GM19452 (cell line): ENCODE measurements around the gene SH3BP5L.

ENCODE experiments used
- ATAC-seq: cut with Tn5 transposase; IDR thresholded peaks from one replicate; pipeline ENCODE4 v1.9.1; 2021; ENCODE audit not compliant: unreplicated experiment

Gene SH3BP5L

DNA sequence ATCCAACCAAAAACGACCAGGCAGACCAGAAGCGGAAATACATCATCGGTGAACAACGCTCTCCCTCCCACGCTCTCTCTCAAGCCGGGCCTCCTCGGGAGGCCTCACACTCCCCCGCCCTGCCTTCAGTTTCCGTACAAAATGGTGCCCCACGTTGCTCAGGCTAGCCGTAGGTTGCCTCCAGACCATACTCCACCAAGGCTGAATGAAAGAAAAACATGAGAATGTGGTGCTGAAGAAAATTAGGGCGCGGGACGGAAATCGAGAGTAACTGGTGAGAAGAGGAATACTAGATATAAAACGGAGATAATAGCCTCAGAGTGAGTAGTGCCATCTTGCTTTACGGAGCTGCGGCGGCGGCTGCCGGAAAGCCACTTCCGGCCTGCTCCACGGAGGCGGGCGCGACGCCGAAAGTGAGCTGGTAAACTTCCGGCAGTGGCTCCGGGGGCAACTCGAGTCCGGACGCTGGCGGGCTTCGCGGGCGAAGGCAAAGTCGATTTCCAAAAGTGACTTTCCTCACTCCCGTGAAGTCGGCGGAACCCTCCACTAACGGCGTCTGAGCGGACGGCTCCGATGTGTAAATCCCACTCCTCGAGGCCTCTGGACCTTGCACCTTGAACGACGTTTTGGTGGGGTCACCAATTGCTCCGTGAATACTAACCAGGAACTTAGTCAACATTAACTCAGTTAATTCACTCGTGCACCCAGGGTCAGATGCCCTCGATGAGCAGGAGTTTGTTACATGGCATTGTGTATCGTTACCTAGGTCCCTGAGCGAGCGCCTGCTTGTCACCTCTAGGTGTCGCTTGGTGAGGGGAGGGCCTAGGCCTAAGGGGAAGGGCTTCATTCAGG, at the start of gene SH3BP5L:
Gene SH3BP5L, minus strand, starts transcription at position 7 of the 852 bp plus-strand sequence. CDS start 980 bp downstream, outside the sequence.
- peak; percentile 91 for ATAC-seq

DNA sequence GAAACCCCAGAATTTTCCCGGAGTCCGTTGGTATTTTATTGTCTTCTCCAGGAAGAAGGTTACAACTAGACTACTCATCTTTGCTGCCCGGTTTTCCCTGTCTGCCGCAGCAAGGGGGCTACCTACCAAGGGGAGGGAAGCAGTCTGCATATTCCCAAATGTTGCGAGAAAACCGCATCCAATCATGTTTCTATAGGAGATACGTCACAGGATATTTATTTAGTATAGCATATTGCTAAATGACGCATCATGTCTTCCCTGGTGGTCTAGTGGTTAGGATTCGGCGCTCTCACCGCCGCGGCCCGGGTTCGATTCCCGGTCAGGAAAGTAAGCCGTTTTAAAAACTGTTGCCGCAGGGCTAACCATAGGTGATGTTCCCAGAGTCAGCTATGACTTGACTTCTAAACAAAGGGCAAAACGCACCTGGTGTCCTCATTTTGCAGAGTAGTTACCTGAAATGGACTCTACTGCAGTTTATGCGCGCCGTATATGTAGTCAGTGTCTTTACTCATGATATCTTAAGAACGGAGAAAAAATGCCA, 48.3 kb upstream of the SH3BP5L start:
- peak; percentile 55 for ATAC-seq

DNA sequence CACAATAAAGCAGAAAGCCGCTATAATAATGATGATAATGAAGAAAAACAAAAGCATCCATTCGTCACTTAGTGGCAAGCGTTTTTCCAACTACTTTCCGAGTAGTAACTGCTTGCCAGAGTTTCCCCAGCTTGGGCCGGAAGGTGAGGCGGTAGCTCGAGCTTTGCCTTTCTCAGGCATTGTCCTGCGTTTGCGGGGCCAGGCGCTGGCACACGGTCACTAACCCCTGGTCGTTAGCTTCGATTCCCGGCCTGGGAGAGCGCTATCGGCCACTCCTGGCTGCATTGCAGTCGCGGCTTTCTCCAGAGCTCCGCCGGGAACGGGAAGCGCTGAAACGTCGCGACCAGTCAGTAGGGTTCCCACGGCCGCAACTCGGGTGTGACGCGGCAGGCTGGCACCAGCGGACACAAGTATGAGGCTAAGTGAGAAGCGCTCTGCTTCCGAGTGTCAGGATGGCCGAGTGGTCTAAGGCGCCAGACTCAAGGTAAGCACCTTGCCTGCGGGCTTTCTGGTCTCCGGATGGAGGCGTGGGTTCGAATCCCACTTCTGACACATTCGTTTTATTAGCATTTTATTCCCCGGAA, 47.8 kb upstream of the SH3BP5L start:
- peak; percentile 80 for ATAC-seq

DNA sequence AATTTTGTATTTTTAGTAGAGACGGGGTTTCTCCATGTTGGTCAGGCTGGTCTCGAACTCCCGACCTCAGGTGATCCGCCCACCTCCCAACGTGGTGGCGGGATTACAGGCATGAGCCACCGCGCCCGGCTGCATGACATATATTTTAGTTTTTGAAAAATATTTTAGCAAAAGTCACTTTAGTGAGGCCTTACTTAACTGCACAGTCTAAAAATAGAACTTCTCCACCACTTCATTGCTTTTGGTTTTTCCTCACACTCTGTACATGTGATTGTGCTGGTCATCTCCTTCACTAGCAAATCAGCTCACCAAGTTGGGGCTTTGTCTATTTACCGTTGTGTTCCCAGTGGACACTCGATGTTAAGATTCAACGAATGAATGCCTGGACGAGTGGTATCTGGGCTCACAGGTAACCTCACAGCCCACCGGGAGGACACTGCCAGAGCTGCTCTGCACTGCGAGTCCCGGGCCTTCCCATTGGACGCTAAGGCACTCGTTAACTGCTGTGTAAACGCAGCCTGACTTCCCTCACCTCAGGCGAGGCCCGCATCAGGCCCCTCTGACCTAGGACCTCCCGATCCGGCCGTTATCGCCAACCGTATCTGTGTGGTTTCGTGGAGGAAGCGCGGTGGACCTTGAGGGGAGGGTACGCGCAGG, 47.2 kb upstream of the SH3BP5L start:
- ATAC-seq = peak; percentile 40

DNA sequence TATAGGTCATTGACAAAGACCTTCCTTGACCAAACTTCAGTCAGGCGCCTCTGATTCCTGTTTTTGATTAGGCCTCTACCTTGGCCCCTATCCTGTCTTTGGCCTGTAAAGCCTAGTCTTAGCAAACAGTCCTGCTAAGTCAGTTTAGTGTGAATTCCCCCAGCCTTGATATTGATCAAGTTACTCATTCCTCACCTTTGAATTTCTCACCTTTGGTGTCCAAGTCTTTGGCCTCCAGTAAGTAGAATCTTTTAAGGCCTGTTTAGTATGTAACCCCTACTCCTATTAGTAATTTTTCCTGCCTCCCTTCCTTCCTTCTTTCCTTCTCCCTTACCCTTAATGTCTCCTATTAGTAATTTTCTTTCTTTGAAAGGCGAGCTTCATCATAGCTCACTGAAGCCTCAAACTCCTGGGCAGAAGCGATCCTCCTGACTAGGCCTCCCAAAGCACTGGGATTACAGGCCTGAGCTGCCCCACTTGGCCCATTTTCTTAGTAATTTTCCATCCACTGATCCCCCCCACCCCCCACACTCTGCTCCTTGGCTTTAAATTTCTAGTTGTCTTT, 46.2 kb upstream of the SH3BP5L start:
- no peak for ATAC-seq

DNA sequence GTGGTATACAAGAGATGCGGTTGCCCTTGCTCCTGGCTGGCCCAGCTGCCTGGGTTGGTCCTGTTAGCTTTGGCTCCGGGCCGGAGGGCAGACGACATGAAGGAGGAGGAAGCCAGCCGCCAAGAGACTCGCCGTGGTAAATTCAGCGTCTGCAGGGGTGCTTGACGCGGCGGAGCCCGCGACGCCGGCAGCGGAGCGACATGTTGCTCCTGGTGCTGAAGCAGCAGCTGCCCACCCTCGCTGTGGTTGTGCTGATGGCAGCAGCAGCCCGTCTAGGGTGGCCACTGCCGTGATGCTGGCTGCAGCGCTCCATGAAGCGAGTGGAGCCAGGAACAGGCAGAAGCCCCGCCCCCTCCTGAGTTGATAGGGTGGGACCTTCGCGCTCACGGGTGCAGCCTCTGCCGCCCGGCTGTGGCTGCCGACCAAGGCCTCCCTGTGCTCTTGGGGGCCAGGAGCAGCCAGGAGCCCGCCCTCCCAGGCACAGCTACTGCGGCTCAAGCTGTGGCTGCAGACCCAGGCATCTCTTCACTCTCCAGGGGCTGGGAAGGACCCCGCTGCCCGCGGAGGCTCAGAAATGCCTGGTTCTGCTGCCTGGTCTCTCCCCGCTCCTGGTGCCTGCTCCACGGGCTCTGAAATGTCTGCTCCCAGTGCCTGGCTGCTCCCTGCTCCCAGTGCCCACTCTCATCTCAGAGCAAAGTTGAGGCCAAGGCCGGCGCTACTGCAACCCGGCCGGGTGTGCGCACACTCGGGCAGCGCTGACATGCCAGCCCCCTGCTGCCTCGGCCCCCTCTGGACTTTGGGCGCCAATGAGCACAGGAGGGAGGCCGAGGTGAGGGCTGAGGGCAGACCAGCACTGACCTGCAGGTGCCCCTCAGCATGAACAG, 37.5 kb upstream of the SH3BP5L start:
- ATAC-seq = peak; percentile 60

DNA sequence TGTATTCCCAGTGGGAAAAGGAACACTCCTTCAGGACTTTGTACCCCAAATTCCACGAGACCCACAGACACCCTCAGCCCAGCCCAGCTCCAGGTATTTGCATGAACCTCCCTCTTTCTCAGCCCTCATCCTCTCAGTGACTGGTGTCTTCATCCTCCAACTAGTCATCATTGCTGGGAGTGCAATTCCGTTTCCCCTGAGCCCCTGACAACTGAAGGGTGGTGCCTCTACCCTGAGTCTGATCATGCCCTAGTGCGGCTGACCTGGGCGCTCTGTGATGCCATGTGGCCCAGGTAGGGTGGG, 36.9 kb upstream of the SH3BP5L start:
- peak; percentile 5 for ATAC-seq

DNA sequence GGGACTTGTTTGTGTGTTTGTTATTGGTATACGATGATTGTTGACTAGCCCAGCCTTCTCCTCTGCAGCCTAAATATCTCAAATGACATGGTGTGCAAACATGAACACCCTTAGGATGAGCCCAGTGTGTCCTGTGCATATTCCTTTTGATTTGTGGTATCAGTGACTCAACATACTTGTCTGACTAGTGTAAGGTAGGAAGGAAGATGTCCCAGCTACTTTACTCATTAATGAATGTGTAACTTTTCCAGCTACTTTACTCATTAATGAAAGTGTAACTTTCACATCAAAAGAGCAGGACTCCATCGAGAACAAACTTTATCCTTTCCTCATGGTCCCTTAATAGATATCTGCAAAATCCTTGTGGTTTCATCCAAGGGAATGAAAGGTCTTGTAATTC, 35.9 kb upstream of the SH3BP5L start:
- ATAC-seq = no peak

DNA sequence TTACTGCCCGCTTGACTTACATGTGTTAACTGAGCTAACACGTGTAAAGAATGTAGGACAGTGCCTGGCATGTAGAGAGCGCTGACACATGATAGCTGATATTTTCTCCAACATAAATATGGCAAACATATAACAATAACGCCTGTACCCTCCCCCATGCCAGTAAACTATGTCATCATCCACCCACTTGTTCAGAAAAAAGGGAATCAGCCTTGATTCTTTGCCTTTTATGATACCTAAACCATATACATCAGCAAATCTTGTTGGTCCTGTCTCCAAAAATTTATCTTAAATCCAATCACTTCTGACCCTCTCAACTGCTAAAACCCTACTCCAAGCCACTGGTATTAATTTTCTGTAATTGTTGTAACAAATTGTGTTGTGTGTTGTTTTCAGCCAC, 34.3 kb upstream of the SH3BP5L start:
- ATAC-seq = no peak

DNA sequence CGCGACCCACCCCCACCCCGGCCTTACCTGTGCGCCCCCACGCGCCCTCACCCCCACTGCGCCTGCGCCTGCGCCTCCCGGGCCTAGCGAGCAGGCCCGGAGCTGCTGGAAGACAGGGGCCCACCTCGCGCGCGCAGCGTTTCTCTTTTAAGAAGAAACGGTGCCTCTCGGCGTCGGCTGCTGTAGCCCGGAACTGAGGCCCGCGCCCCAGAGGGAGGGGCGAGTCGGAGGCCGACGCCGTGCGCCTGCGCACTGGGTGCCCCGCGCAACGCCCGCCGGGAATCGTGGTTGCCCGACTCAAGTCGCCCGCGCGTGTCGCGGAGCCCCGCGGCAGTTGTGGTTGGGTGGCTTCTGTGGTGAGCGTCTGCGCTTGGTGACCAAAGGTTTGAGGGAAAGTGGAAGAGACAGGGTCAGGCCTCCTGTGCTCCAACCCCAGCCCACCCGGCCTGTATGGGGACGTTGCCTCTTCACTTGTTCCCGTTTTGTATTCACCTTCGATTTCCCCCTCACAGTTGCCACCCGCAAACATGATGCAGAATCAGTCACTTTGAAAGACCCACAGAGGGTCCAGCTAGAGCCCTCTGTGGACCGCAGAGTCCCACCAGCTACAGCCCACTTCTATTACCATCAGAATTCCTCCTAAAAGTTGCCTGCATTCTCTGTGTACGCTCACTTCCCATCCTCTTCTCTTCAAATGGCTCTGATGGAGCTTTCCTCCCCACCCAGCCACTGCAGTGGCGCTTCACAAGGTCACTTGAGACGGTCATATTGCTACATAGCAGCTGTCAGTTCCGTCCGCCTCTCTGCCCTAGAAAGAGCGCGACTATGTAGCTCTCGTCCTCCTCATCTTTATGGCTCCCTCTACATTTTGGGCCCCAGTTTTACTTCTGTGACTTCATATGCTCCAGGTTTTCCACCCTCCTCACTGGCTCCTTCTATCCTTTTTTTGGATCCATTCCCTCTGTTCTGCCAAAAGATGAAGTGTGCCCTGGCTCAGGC, 33.5 kb upstream of the SH3BP5L start, which contains the start of gene ZNF692:
Gene ZNF692, minus strand, starts transcription at position 195 of the 999 bp plus-strand sequence. CDS start 776 bp downstream, outside the sequence.
- ATAC-seq = peak; percentile 77

DNA sequence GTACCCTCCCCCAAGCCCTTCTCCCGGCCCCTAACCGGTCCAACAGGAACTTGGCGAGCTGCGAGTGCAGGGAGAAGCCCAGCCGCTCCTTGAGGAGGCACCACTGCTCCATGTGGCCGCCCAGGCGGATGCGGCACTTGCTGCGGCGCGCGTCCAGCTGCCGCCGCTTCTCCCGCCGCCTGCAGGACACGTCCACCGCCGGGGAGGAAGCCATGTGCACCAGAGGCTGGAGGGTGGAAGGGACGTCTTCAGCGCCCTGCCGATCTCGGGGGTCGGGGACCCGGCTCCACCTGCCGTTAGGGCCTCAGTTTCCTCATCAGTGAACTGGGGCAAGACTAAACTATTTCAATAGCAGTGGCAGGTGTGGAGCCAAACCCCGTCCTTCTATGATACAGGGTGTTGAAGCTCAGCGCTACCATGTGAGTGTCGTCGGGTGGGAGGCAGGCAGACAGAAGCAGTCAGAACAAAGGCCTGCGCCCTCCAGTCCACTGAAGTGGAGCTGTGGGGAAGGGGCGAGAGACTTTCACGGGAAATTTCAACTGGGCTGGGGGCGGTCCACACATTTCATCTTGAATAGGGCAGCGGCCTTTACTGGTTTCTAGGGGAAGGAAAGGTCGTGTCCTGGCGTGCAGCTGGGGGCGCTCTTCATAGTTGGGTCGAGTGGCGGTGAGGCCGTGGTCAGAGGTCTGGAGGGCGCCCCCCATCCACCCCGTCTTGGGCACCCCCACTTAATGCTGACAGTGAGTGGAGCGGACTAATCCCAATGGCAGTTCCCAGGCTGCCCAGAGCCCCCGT, 32.6 kb upstream of the SH3BP5L start:
- ATAC-seq = peak; percentile 34

DNA sequence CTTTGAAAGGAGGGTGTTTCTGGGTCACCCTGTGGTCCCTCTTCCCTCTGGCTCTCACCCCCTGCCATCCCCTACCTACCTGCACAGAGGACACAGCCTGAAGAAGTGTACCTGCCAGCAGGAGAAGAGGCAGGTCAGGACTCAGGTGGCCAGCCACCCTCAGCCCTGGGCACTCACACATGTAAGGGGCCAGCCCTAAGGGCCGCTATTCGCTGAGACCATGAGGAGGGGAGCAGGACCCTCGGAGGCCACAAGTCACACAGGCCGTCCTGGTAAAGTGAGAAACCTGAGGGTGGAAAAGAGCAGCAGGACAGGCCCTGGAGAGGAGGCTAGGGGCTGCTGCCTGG, 32.0 kb upstream of the SH3BP5L start:
- ATAC-seq = no peak

DNA sequence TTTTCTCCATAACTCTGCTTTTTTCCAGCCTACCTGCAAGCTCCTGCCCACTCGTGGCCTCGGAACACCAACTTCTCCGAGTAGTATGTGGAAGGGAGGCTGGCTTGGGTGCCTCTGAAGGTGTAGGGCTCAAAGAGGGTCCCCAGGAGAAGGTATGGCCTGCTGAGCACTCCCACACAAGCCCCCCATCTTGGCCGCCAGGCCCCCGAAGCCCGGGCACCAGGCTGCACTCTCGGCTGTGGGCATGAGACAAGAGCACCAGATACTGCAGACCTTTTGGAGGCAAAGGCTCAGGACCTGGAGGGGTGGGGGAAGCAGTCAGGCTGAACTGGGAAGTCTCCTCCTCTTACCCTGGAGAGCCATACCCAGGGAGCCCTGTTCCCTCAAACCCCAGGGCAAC, 31.5 kb upstream of the SH3BP5L start:
- ATAC-seq = no peak

DNA sequence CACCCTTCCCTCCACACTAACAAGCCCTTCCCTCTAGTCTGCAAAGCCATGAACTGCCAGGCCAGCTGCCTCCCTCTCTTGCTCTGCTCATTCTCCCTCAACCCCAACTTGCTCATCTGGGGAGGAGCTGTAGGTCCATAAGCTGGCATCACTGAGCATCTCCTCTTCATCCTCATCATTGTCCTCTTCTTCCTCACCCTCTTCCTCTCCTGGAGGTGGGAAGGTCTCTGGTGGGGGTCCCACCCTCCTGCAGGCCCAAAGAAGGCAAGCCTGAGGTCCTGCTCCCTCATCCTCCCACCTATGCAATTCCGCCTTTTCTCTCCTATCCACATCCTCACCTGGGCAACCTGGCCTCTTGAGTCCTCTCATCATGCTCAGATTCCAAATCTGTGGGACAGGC, 30.5 kb upstream of the SH3BP5L start:
- no peak for ATAC-seq

DNA sequence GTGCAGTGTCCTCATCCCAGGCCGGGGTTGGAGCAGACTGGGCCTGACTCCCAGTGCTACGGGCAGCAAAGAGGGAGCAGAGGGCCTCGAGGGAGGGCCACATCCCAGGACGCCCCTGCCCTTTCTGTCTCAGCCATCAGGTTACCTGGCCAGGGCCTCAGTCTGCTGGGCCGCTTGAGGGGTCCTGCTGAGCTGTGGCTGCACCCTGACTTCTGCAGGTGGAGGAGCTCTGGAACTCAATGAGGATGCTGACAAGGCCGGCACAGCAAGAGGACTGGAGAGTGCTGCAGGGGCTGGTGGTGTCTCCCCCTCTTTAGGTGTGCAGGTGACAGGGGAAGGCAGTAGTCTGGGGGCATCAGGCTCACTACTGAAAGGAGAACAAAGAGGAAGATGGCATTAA, 29.9 kb upstream of the SH3BP5L start:
- no peak for ATAC-seq

DNA sequence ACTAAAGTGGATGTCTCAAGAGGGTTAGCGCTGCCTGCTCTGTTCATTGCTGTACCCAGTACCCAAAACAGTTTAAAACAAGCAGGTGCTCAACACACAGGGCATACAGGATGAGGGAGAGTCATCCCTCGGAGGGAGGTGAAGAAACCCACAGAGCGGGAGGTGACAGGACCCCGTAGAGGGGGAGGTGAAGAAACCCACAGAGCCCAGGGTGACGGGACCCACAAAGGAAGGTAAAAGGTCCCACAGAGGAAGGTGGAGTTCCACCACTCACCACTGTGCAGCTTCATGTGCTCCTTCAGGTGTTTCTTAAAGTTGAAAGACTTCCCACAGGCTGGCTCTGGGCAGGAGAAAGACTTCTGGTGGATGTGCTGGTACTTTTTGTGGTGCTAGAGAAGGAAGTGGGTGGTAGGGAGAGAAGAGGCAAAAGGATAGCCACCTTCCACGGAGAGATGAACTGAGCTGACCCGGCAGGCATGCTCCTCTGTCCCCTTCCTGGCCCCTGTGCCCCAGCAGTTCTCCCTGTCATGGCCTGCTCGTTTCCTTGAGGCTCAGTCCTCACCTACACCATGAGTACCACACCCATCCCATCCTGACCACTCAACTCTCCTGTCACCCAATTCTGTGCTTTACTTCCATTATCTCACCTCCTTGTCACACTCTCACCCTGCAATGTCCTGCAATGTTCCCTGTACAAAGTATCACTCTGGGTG, 28.1 kb upstream of the SH3BP5L start:
- ATAC-seq = no peak

DNA sequence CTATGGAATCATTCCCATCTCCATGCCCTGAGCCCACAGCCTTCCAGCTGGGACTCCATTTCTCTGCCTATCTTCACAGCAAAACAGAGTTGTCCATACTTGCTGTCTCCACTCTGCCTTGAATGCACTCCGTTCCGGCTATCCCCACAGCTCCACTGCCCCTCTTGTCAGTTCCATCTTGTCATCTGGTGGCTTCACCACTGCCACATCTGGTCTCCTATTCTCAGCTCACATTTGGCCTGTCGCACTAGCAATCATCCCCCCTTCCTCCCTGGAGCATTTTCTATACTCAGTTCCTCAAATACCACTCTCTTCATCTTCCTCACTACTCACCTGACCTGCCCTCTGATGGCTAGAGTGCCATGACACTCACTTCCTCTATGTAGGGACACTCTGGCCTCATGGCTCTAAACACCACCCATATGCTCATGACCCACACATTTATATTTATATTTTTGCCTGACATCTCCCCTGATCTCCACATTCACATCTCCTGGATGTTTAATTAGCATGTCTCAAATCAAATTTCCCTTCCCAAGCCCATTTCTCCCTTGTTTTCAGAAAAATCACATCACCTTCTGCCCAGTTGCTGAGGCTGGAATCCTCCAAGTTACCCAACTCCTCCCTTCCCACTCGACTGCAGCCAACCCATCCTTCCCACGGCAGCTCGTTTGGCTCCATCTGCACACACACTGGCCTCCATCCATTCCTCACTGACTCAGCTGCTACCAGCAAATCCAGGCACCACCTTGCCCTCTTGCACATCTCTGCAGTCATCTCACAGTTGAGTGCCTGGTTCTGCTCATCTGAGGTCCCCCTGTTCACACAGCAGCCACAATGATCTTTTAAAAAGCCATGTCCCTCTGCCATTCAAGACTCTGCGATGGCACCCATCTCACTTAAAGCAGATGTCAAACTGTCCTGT, 27.0 kb upstream of the SH3BP5L start:
- ATAC-seq = no peak
